HTERT RPE-1 (cell line): ENCODE data around the gene CCL25.
"Not testable (repeated sequence)": the region's sequence is repeated elsewhere in the genome, so short reads cannot be mapped to it uniquely, and the experiment has no call there.

Experiments used
- in situ Hi-C: fragments of 300-500 bp; cut with MboI; formaldehyde crosslinking; loops from 4 replicates; pipeline ENCODE4 v1.14.3; 2020; ENCODE audit warnings: low sequenced_read_pairs

The CCL25 gene, protein sequence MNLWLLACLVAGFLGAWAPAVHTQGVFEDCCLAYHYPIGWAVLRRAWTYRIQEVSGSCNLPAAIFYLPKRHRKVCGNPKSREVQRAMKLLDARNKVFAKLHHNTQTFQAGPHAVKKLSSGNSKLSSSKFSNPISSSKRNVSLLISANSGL

DNA sequence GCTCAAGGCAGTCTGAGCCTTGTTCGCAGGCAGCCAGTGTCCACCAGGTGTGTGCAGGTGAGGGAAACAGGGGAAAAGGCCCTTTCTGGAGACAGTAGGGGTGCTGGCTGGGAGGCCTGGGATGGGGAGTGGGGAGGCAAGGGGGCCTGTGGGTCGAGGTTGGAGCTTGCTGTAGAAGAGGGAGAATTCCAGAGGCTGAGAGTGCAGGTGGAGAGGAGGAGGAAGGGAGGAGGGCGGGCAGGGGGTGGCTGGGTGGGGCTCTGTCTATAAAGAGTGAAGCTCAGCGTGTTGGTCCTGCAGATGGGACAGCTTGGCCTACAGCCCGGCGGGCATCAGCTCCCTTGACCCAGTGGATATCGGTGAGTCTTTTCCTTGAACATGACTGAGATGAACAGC is at the start of gene CCL25:
CCL25 (plus strand) TSS at position 297 of the 396 bp plus-strand sequence. CDS start 290 bp downstream, outside the sequence.
- in situ Hi-C loops: no loop called here

DNA sequence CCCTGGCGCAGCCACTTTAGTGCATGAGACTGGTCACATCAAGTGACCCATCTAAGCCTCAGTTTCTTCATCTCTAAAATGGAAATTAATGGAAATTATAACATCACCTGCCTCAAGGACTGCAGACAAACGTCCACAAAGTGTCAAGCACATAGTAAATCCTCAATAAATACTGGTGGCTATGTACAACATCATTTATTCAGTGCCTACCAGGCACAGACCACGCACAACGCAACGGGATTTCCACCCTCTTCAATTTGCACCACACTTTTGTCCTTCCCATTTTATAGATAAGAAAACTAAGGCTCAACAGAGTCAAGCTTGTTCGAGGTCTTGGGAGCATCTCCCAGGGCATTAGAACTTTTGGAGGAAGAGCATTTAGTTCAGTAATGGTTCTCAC is 48.6 kb upstream of the CCL25 start:
- in situ Hi-C loops: no loop called here

GRCh38 chr19:8004723-8005513 is 47.6 kb upstream of the CCL25 start:
- in situ Hi-C loops: no loop called here

DNA sequence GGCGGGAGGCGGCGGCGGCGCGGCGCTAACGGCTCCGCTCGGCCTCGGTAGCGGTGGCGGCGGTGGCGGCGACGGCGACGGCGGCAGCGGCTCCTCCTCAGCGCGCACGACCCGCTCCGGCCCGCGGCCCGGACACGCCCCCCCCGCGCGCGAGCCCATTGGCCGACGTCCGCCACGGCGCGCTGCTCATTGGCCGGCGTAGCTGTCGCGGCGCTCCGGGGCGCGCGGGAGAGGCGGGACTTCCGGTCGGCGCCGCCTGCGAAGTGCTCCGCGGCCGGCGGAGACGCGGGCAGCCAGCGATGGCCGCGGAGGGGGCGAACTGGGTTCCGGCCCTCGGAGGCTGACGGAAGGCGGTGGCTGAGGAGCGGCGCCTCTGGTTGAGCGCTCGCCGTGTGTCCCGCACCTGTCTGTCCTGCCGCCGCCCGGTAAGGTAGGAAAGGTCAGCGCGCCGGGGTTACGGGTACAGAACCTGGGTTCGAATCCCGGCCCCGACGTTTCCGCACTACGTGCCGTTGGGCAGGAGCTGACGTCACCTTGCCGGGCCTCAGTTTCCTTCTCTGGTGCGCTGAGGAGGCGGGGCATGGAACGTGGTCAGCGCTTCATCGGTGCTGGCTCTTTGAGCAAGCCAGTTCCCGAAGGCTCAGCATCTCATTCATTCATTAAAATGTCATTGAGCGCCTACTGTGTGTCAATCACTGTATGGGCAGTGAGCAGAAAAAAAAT is 46.9 kb upstream of the CCL25 start, which contains the start of gene ELAVL1:
ELAVL1 (minus strand) TSS at position 108 of the 723 bp plus-strand sequence. CDS start 13,826 bp downstream, outside the sequence.
- in situ Hi-C loops: no loop called here

DNA sequence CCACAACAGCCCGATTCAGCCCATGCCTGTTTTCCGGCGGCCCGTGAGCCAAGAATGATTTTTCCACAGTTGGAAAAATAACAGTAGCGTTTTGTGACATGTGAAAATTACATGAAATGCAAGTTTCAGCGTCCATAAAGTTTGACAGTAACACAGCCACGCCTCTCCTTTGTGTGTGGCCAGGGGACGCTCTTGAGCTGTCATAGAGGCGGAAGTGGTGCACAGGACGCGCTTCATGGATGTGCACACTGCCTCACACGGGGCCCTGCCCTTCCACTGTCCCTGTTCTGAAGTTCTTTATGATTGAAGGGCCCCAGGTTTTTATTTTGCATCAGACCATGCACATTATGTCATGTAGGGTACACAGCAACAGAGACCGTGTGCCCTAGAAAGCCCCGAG is 34.8 kb upstream of the CCL25 start:
- in situ Hi-C loops: no loop called here

DNA sequence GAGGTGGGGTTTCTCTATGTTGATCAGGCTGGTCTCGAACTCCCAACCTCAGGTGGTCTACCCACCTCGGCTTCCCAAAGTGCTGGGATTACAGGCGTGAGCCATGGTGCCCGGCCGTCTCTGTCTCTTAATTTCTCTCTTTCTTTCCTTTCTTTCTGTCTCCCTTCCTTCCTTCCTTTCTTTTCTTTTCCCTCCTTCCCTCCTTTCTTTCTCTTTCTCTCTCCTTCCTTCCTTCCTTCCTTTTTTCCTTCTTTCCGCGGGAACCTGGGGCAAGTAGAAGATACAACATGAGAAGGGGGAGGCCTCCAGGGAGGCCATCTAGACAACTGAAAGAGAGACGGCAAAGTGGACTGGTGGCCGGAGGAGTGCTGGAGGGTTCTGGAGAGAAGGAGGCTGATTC is 31.9 kb upstream of the CCL25 start:
- in situ Hi-C loops: no loop called here

DNA sequence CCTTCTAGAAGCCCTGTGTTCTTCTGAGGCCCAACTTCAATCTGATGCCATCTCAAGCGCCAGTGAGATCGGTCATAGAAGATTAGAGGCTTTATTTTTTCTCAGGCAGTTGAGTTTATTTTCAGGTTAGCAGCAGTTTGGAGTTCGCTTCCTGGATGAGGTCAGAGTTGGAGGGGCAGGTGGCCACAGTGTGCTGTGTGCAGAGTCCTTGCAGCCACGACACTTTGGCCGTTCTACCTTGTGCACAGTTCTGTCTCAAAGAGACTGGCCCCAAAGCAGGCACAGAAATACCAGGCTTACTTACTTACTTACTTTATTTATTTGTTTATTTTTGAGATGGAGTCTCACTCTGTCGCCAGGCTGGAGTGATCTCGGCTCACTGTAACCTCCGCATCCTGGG is 31.2 kb upstream of the CCL25 start:
- in situ Hi-C loops: no loop called here

- in situ Hi-C loops: no loop called here
These were observed 30.3 kb upstream of the CCL25 start for GRCh38 chr19:8022275-8022674.

DNA sequence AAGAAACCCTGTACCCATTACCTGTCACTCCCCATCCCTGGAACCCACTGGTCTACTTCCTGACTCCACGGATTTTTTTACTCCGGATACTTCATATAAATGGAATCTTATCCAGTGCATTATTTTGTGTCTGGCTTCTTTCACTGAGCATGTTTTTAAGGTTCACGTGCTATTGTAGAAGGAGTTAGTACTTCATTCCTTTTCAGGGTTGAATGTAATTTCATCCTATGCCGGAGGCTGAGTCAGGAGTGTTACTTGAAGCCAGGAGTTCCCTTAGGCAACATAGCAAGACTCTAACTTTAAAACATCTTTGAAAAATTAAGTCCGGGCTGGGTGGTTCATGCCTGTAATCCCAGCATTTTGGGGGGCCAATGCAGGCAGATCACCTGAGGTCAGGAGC is 29.2 kb upstream of the CCL25 start:
- in situ Hi-C loops: no loop called here

DNA sequence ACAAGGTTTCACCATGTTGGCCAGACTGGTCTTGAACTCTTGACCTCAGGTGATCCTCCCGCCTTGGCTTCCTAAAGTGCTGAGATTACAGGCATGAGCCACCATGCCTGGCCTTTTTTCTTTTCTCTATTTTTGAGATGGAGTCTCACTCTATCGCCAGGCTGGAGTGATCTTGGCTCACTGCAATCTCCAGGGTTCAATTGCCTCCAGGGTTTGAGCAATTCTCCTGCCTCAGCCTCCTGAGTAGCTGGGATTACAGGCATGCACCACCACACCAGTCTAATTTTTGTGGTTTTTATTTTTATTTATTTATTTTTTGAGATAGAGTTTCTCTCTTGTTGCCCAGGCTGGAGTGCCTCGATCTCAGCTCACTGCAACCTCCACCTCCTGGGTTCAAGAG is 28.3 kb upstream of the CCL25 start:
- in situ Hi-C loops: not testable (repeated sequence)

- in situ Hi-C loops: no loop called here
These were observed 27.2 kb upstream of the CCL25 start for GRCh38 chr19:8025316-8025715.

DNA sequence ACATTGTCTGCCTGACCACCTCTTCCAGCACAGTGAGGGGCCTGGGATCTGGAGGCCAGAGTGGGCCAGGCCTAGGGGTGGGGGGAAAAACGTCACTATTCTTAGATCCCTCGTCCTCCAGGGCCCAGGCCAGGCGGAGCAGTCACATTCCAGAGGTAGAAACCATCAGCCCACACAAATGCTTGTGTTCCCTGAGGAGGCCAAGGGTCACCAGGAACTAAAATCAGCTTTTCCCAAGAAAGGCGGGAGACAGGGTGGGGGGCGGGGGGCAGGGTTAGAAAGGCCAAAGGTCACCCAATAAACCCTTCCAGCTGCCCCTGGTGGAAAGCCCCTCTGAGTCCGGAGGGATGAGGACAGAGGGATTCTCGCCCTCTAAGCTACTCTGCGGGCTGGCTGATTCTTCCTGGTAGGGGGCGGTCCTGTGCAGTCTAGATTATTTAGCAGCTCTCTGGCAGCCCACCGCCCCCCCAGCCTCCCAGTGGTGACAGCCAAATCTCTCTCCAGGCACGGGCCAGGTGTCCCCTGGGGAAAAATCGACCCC is 23.5 kb upstream of the CCL25 start:
- in situ Hi-C loops: no loop called here

DNA sequence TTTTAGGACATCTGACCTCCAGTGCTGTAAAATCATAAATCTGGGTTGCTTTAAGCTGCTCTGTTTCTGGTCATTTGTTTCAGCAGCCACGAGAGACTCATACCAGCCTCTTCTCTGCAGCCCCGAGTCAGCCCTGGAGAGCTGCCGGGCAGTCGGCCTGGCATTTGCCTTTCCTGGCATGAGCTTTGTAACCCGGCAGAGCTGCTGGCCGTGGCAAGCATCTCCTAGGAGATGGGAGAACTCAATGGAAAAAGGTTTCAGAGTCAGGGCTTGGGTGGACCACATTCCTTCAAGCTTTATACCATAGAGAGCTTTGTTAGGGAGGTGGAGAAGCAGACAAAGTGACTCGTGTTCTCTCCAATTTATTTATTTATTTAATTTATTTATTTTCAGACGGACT is 21.6 kb upstream of the CCL25 start:
- in situ Hi-C loops: no loop called here

DNA sequence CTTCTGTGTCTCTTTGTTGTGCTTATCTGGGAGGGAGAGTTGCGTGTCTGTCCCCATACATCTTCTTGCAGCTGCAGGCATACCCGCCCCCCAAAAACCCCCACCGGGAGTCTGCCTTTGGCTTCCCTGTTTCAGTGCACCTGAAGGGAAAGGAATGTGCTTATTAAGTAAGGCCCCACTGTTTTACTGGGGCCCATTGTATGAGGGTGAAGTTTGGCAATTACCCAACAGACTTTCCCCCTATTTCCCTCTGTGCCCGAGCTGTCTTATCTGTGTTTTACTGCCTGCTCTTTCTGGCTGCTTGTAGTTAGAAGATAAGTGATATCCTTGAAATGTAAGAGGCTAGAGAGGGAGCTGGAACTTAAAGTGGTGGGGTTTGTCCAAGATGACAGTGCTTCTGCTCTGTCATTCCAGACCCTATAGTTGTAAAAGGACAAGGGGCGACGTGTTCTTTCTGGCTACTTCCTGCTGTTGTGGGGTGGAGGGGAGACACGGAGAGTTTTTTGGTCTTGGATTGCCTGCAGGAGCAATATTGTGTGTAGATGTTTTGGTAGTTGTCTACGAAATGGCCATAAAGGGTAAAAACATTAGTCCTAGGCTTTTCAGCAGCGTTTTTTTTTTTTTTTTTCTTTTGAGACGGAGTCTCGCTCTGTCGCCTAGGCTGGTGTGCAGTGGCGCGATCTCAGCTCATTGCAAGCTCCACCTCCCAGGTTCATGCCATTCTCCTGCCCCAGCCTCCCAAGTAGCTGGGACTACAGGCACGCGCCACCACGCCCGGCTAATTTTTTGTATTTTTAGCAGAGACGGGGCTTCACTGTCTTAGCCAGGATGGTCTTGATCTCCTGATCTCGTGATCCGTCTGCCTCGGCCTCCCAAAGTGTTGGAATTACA is 19.0 kb upstream of the CCL25 start:
- in situ Hi-C loops: not testable (repeated sequence)

DNA sequence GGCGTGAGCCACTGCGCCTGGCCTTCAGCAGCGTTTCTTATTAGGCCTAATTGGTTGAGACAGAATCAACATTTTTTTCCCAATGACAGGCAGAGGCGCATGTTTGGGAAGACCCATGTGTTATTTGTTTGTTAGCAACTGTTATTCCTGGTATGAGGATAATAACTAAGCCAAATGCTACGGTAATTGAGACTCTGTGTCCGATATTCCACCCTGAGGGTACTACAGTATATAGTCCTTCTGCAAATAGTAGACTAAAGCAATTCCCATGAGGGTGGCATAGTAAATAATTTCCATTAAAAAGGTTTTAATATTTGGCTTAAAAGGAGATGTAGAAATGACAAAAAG is 18.4 kb upstream of the CCL25 start:
- in situ Hi-C loops: no loop called here

GRCh38 chr19:8036434-8037099 is 16.0 kb upstream of the CCL25 start:
- in situ Hi-C loops: no loop called here

DNA sequence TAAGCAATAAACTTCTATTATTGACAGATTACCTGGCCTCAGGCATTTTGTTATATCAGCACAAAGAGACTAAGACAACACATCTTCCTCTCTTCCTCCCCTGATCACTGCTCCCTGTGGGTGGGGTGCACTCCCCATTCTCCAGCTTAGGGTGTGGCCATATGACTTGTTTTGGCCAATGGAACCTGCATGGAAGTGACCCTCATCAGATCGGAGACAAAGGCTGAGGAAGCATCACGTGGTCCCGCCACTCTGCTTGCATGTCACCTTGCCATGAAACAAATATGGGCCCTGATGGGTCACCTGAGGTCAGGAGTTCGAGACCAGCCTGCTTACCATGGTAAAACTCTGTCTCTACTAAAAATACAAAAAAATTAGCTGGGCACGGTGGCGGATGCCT is 13.7 kb upstream of the CCL25 start:
- in situ Hi-C loops: no loop called here

DNA sequence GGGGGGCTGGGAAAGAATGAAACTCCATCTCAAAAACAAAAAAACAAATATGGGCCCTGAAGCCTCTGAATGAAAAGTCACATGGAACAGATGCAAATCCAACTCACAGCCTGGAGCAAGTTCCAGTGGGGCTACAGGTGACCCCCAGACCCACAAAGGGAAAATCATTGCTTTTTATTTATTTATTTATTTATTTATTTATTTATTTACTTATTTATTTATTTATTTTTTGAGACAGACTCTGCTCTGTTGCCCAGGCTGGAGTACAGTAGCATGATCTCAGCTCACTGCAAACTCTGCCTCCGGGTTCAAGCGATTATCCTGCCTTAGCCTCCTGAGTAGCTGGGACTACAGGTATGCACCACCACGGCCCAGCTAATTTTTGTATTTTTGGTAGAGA is 13.3 kb upstream of the CCL25 start:
- in situ Hi-C loops: no loop called here

GRCh38 chr19:8041531-8041931 is 11.0 kb upstream of the CCL25 start:
- in situ Hi-C loops: no loop called here

GRCh38 chr19:8042900-8043299 is 9.7 kb upstream of the CCL25 start:
- in situ Hi-C loops: no loop called here
